NCI-H2081 (cell line): ENCODE data around the gene INSYN1.
"Not testable (repeated sequence)": the region's sequence is repeated elsewhere in the genome, so short reads cannot be mapped to it uniquely, and the experiment has no call there.

Source experiments
- DNase-seq, 2 experiments: peaks; one replicate each; lab custom pipeline; 2025; lab: John Stamatoyannopoulos, UW

The INSYN1 gene

GRCh38 chr15:73712107-73712506 lies 41.0 kb downstream of the INSYN1 start:
- DNase-seq: no peak

- no peak for DNase-seq
Observed at GRCh38 chr15:73711526-73711925, 41.6 kb downstream of the INSYN1 start.

- no peak for DNase-seq
Observed at GRCh38 chr15:73710321-73710720, 42.8 kb downstream of the INSYN1 start.

GRCh38 chr15:73709686-73710085 lies 43.5 kb downstream of the INSYN1 start:
- no peak for DNase-seq

- DNase-seq: no peak
Observed at GRCh38 chr15:73709241-73709640, 43.9 kb downstream of the INSYN1 start.

GRCh38 chr15:73708691-73709090 lies 44.5 kb downstream of the INSYN1 start:
- no peak for DNase-seq

- peak; percentile 61 to 64 for DNase-seq
Observed at GRCh38 chr15:73704869-73705645, 48.1 kb downstream of the INSYN1 start.

- DNase-seq: not testable (repeated sequence)
Observed at GRCh38 chr15:73704142-73704868, 48.8 kb downstream of the INSYN1 start.

- not testable (repeated sequence) for DNase-seq
Observed at GRCh38 chr15:73703601-73704000, 49.5 kb downstream of the INSYN1 start.

GRCh38 chr15:73702311-73703239 lies 50.6 kb downstream of the INSYN1 start:
- DNase-seq: not testable (repeated sequence)

GRCh38 chr15:73700041-73700842 lies 52.9 kb downstream of the INSYN1 start:
- peak; percentile 83 to 84 for DNase-seq

GRCh38 chr15:73699249-73700040 lies 53.7 kb downstream of the INSYN1 start:
- no peak for DNase-seq

GRCh38 chr15:73697033-73697467 lies 56.1 kb downstream of the INSYN1 start:
- DNase-seq: peak; percentile 92 to 96

- DNase-seq: no peak
Observed at GRCh38 chr15:73696641-73697001, 56.5 kb downstream of the INSYN1 start.

GRCh38 chr15:73695773-73696640 lies 57.1 kb downstream of the INSYN1 start:
- no peak for DNase-seq

GRCh38 chr15:73694419-73694818 lies 58.7 kb downstream of the INSYN1 start:
- no peak for DNase-seq

- no peak for DNase-seq
Observed at GRCh38 chr15:73691396-73691795, 61.8 kb downstream of the INSYN1 start.

GRCh38 chr15:73688455-73688854 lies 64.7 kb downstream of the INSYN1 start:
- no peak for DNase-seq

GRCh38 chr15:73687351-73687750 lies 65.8 kb downstream of the INSYN1 start:
- DNase-seq: no peak
